Fibroblast of skin of abdomen (primary cell): Measurements from ENCODE around the gene HOXD8.

Experiments used
- DNase-seq: peaks from one replicate; pipeline ENCODE4 v3.0.0-alpha.2; 2013

The HOXD8 gene

GRCh38 chr2:176147800-176148496, 18.4 kb downstream of the HOXD8 start:
- DNase-seq, result no peak

GRCh38 chr2:176148751-176149421, 19.4 kb downstream of the HOXD8 start:
- no peak for DNase-seq

DNA sequence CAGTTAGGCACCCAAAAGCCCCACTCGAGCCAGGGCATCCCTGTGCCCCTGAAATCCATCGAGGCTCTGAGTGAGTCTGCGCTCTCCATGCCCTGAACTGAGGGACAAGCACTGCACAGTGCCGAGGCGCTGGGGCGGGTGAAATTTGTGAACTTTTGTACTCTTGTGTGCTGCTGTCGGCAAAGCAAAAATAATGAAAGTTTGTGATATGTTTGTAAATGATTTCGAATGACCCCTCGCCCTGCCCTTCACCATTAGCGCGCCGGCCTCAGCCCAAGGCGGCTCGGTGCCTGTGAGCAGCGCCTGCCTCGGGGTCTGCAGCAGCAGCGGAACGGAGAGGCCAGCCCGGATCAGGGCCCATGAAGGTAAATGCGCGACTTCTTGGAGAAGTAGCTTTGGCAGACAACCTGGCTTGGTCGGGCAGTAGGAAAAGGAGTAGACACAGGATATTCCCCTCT, 20.0 kb downstream of the HOXD8 start:
- DNase-seq, result no peak

DNA sequence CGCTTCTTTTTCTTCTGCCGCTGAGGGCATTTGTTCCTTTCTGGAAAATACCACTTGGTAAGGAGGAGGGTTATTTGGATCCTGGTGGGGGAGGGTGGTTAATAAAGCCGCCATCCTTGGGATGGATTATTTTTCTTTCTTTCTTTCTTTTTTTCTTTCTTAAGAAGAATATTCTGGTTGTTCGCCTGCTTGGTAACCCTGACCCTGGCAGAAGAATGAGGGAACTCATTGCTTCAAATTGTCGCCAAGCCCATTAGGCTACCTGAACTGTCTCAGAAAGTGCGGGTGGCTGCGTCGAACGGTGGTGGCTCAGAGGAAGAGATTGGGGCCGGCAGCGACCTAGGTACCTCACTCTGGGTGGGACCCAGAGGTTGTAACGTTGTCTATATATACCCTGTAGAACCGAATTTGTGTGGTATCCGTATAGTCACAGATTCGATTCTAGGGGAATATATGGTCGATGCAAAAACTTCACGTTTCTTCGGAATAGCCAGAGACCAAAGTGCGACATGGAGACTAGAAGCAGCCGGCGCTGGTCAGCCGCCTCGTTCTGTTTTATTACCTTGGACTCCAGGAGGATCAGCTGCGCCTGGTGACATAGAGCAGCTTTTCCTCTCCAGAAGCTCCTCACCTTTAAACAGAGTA, 20.6 kb downstream of the HOXD8 start:
- no peak for DNase-seq

GRCh38 chr2:176150584-176151441, 21.3 kb downstream of the HOXD8 start:
- no peak for DNase-seq

DNA sequence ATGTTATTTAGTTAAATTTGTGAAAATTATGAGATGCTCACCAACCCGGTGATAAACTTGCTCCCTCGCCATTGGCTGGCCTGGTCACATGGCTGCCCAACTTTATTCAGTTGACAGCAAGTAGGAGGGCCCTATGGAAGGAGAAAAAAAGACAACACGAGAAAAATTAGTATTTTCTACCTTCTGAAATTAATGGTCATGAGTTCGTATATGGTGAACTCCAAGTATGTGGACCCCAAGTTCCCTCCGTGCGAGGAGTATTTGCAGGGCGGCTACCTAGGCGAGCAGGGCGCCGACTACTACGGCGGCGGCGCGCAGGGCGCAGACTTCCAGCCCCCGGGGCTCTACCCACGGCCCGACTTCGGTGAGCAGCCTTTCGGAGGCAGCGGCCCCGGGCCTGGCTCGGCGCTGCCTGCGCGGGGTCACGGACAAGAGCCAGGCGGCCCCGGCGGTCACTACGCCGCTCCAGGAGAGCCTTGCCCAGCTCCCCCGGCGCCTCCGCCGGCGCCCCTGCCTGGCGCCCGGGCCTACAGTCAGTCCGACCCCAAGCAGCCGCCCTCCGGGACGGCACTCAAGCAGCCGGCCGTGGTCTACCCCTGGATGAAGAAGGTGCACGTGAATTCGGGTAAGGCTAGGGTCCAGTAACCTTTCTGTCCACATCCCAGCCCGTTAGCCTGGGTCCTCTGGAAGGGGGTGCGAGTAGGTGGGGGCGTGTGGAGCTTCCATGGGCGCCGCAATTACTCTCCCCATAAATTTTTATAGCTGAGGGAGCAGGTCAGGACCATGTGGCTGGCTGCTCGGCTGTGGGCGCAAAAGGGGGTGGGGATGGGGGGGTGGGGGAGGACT, 22.2 kb downstream of the HOXD8 start, which contains the start of gene HOXD4:
Gene HOXD4 (plus strand): TSS at position 109 of the 846 bp plus-strand sequence. CDS start 84 bp downstream, at position 193.
- no peak for DNase-seq

DNA sequence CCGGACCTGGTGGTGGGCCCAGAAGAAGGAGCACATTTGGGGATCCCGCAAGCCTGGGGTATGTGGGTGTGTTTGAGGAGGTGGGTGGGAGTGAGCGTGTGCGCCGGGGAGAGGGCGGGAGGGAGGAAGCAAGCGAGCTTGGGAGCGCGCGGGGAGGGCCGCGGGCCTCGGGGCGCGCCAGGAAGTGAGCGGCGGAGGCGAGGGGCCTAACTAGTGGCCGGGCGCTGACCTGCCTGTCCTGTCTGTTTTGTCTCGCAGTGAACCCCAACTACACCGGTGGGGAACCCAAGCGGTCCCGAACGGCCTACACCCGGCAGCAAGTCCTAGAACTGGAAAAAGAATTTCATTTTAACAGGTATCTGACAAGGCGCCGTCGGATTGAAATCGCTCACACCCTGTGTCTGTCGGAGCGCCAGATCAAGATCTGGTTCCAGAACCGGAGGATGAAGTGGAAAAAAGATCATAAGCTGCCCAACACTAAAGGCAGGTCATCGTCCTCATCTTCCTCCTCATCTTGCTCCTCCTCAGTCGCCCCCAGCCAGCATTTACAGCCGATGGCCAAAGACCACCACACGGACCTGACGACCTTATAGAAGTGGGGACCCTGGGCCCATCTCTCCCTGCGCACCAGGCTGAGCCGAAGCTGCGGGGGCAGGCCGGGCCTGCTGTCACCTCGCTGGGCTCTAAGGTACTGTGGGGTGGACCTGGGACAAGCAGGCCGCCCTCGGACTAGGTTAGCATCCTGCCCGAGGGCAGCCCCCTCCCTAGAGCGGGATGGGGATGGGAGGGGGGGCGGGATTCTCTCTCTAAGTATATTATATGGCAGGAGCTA, 23.1 kb downstream of the HOXD8 start:
- DNase-seq, result no peak

DNA sequence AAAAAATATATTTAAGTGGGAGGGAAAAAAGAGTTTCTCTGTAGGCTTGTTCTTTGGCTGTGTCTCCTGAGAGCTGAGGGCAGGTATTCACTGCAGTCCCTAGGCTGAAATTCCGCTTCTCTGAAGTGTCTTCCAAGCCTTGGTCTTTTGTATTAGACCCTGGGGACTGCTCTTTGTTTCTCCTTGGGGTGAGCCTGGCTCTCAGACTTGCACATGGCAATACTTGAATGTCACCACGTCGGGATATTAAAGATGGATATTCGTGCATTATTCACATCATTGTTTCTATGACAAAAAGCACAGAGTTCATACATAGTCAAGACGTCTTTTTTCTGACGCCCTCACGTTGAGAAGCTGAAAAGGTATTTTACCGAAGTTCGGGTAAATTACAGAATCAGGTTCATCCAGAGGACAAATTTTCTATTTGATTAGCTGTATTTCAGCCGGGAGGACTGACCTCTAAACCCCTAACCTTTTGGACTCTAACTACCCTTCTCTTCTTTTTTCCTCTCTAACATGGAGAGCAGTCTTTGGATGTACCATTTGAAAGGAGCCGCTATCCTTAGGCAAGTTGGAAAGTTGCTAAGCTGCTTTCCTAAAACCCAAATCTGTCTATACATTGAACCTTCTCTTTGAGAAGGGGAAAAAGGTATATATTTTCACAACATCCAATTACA, 25.2 kb downstream of the HOXD8 start:
- no peak for DNase-seq

DNA sequence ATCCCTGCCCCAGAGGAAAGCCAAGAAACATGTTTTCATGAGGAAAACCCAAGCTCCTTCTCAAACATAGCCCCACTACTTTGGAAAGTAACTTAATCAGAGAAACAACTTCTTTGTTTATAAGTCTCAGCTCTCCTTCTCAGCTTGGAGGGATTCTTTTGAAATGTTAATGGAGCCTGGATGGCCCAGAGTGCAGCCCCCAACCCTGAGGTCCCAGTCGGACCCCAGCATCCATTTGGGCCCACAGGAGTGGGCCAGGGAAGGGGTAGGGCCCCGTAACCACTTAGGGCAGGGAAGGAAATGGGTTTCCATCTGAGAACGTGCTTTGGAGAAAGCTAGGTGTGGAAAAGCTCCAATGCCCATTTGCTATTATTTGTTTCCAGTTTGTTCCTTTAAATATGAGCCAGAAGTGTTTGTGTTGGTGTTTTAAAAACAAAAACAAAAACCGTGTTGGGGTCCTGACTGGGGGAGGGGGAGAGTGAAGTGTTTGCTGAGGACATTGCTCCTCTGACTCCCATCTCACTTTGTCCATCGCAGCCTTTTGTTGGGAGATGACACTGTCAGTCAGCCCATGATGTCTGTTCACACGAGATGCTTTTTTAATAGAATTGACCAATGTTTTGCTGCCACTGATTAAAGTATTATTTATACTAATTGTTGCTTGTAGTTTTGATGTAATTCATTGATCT, 26.0 kb downstream of the HOXD8 start:
- no peak for DNase-seq

DNA sequence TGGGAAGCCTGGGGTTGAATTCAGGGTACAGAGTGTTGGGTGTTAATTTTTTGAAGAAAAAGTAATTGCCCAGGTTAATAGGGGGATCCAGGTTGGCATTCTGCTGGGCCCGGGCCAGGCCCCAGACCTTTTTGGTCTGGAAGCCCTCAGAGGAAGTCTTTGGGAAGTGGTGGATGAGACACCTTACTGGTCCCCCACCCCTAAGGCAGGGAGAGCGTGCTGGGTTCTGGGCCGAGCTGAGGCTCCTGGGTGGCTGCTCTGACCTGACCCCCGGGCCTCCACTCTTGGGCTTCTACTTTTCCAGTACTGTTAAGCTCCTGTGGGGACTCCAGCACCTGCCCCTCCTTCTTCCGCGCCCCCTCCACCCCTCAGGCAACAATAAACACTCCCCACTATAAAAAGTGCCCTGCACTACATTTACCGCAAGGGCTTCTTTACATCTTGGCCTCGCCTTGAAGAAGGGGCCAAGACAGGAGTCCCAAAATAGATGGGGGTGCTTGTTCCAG, 26.8 kb downstream of the HOXD8 start:
- no peak for DNase-seq

DNA sequence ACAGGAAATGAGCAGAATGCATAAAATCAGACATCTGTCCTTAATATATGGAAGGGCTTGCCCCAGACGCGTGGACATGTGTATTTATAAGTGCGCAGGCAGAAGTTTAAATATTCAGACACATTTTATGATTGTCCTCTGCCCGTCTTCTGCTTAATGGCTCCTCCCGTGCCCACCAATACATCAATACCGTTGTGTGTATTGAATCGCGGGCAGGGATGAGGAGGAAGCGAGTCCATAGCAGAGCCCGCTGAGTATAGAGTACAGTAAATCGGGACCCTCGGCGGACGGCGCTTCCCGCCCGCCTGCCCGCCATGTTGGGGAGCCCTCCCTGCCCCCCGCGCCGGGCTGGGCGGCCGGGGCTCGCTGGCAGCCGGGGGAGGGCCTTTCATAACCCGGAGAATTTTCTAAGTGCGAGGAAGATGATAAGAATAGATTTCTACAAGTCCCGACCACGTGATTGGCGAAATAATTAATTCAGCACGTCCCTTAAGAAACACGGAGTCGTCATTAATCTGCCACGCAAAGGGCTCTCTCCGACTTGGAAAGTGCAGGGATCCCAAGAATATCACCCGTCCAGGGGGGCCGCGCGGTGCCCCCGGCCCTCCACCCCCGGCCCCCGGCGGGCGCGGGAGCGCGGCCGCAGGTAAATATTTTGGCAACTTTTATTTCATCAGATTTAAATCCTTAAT, 27.4 kb downstream of the HOXD8 start, which contains the start of gene HOXD3:
Gene HOXD3 (plus strand): TSS at position 501 of the 692 bp plus-strand sequence. CDS start 11,808 bp downstream, outside the sequence.
- DNase-seq, result peak; percentile 61

- no peak for DNase-seq
Observed at GRCh38 chr2:176157499-176158185, 28.1 kb downstream of the HOXD8 start.

DNA sequence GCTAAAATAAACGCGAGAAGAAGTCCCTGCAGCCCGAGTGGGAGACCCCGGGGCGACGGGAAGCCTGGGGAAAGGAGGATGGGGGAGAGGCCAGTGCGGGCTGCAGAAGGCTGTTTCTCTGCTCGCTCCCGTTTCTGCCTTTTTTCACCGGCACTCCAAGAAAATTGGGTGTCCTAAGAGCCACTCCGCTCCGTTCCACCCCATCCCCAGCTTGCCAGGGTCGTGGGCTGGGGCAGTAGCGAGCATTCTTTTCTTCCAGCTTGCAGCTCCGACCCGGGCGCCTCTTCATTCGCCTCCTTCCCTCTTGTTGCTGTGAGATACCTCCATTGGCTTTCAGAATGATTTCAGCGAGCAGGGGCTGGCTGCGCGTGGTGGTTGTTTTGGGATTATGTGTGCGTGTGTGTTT, 28.7 kb downstream of the HOXD8 start:
- peak; percentile 54 for DNase-seq

GRCh38 chr2:176158855-176159662, 29.6 kb downstream of the HOXD8 start:
- peak; percentile 86 for DNase-seq

GRCh38 chr2:176159663-176160250, 30.3 kb downstream of the HOXD8 start:
- no peak for DNase-seq

DNA sequence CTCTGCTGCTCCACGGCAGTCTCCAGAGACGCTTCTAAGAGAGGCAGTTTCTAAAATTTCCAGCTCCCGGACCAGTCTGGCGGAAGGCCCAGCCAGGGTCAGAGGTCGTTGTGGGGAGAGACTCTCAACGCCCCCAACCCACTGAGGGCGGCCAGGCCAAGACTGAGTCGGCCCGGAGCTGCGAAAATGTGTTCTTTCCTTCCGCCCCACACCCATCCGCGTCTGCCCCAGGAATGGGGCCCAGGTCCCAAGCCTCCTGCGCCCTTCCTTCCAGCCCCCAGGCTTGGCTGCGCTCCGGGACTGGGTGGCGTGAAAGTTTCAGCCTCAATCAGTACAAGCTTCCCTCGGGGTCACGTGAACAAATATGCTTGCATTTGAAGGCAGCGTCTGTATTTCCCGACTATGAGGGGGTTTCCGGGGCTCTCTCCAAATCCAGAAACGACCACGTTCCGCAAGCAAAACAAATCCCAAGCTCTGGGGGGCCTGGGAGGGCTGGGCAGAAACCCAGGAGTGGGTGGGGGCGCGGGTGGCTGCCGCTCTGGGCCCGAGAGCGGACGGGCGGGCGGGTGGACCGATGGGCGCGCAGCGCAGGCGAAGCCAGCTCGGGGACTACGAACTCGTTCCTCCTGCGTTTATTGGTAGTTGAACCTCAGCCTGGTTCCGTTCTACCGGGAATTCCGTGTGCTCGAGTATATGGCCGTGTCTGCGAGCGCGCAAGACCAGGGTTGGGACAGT, 30.9 kb downstream of the HOXD8 start:
- no peak for DNase-seq
